Measurements from ENCODE around the gene ARAP1. TPM values are rescaled to one million over a fixed set of nuclear protein-coding genes. Genes with fewer than 3 reads are reported as not detected.

Gene ARAP1
- total RNA-seq, 2 donors from 2014 or later = 74.0 to 83.8 TPM

DNA sequence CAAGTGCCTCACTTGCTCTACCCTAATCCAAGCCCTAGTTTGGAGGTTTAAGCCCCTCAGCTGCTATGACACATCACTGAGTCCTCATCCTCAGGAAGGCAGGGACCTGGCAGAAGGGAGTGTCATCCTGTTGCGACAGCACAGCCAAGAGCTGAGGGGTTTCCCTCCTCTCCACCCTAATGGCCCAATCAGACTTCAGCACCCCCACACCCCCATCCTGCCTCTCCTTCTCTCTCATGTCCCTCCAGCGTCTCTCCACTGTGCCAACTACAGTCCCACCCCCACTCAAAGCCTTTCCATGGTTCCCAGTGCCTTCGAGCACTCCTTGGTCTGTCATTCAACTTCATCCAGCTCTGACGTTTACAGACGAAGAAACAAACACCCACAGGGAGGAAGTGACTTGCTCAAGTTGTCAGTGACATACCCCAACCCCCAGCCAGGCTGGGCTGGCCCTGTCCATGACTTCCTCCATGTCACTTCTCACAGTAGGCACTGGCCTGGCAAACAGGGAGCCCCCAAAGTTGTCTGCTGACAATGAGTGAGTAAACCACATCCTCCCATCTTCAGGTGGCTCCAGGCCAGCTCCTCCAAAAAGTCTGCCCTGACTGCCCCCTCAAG is 15.6 kb downstream of the ARAP1 start:
- Histone ChIP-seq H3K36me3 (no peaks in the 10 kb centered on the region), H3K27me3 (no peaks in the 10 kb centered on the region), H3K9me3 (no peaks in the 10 kb centered on the region), H3K4me1 (peaks cover 0 to 70% of the 10 kb centered on the region in 2 donors), H3K4me3 (no peak overlapping the region), H3K27ac (peak overlapping the region; percentile 68 to 71)
- DNase-seq (ENCODE audit: low spot score) = no peak
- no peak for TF ChIP-seq CTCF (IDR thresholded peaks at IDR 0.05)

DNA sequence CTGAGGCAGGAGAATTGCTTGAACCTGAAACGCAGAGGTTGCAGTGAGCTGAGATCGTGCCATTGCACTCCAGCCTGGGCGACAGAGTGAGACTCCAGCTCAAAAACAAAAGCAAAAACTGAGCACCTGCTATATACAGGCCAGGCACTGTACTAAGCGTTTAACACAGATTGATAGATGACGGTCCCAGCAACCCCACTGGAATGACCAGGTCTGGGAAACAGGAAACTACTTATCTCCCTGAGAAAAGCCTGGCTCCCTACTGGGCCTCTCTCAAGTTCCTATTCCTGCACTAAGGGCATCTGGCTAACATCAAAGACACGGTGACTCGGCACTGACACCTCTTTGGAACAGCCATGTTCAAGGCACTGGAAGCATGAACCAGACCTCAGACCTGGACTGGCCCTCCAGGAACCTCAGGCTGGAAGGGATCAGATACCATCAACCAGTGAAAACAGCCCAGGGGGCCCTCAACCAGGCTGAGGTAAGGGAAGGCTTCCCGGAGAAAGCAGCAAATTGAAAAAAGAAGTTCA is 16.6 kb downstream of the ARAP1 start:
- Histone ChIP-seq H3K27ac (peak overlapping the region; percentile 68 to 71), H3K4me3 (no peak overlapping the region), H3K36me3 (no peaks in the 10 kb centered on the region), H3K9me3 (no peaks in the 10 kb centered on the region), H3K27me3 (no peaks in the 10 kb centered on the region), H3K4me1 (peaks cover 0 to 60% of the 10 kb centered on the region in 2 donors)
- no peak for DNase-seq (ENCODE audit: low spot score)
- no peak for TF ChIP-seq CTCF (IDR thresholded peaks at IDR 0.05)

- no peaks in the 10 kb centered on the region for H3K27me3 ChIP-seq
- no peaks in the 10 kb centered on the region for H3K36me3 ChIP-seq
- peaks cover 0 to 36% of the 10 kb centered on the region in 2 donors for H3K4me1 ChIP-seq
- no peaks in the 10 kb centered on the region for H3K9me3 ChIP-seq
- H3K4me3 ChIP-seq = no peak overlapping the region
- no peak overlapping the region for H3K27ac ChIP-seq
- no peak for TF ChIP-seq CTCF (IDR thresholded peaks at IDR 0.05)
- DNase-seq (ENCODE audit: low spot score) = no peak
Measured at GRCh38 chr11:72732329-72732728, 19.9 kb downstream of the ARAP1 start.

DNA sequence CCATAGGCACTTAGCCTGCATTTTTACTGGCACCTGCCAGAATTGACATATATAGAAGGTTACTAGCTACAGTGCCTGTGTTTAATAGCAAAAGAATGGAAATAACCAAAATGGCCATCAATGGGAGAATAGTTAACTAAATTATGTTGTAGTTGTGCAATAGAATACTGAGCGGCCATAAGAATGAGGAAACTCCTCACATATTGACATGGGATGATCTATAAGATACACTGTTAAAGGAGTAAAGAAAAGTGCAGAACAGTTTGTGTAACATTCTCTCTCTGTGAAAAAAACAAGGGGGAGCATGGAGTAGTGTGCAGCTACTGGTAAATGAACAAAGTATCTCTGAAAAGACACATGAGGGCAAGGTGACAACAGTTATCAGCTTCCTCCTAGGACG is 21.5 kb downstream of the ARAP1 start:
- DNase-seq (ENCODE audit: low spot score) = no peak
- Histone ChIP-seq H3K27ac (no peak overlapping the region), H3K36me3 (no peaks in the 10 kb centered on the region), H3K4me1 (peaks cover 0 to 21% of the 10 kb centered on the region in 2 donors), H3K9me3 (no peaks in the 10 kb centered on the region), H3K27me3 (no peaks in the 10 kb centered on the region), H3K4me3 (no peak overlapping the region)
- no peak for TF ChIP-seq CTCF (IDR thresholded peaks at IDR 0.05)

- H3K4me3 ChIP-seq = no peak overlapping the region
- no peaks in the 10 kb centered on the region for H3K9me3 ChIP-seq
- no peak for DNase-seq (ENCODE audit: low spot score)
- H3K27me3 ChIP-seq = no peaks in the 10 kb centered on the region
- TF ChIP-seq CTCF (IDR thresholded peaks at IDR 0.05) = no peak
- H3K27ac ChIP-seq = no peak overlapping the region
- H3K4me1 ChIP-seq = peaks cover 0 to 19% of the 10 kb centered on the region in 2 donors
- H3K36me3 ChIP-seq = no peaks in the 10 kb centered on the region
Measured at GRCh38 chr11:72730243-72730642, 22.0 kb downstream of the ARAP1 start.

- no peak for TF ChIP-seq CTCF (IDR thresholded peaks at IDR 0.05)
- no peaks in the 10 kb centered on the region for H3K9me3 ChIP-seq
- H3K27ac ChIP-seq = peak overlapping the region in 1 of 2 donors; percentile 27
- DNase-seq (ENCODE audit: low spot score) = no peak
- no peaks in the 10 kb centered on the region for H3K36me3 ChIP-seq
- no peaks in the 10 kb centered on the region for H3K27me3 ChIP-seq
- H3K4me1 ChIP-seq = peaks cover 3 to 25% of the 10 kb centered on the region in 2 donors
- no peak overlapping the region for H3K4me3 ChIP-seq
Measured at GRCh38 chr11:72727521-72727920, 24.7 kb downstream of the ARAP1 start.

Data from right atrium auricular region (tissue), 2 donors.